Cardiac atrium fibroblast (primary cell): ENCODE measurements around the gene ZFP42. TPM values are rescaled to one million over a fixed set of nuclear protein-coding genes. Genes with fewer than 3 reads are reported as not detected.

Experiments used
- total RNA-seq: library from RNA; depleted of rRNA; stranded (reverse); fragments of >200 nt; gene quantifications from 2 replicates; pipeline ENCODE4 v1.2.3, GENCODE V29; 2015

The ZFP42 gene
- total RNA-seq = 0.18 TPM in 1 of 2 replicates, not detected in the other

GRCh38 chr4:187995322-187996207 lies at the start of gene ZFP42:
Gene ZFP42, plus strand, starts transcription at chr4:187995771. Its CDS starts 7,037 bp downstream, at chr4:188002808.

Other genes with a start within 250 kb of the ZFP42 start
- gene TRIML2, start 113.8 kb downstream of the ZFP42 start, total RNA-seq = not detected in 2 replicates
- not detected in 2 replicates for gene TRIML1, start 143.7 kb downstream of the ZFP42 start, total RNA-seq